Vagina (tissue), 2 donors: ENCODE results near the gene PRUNE2. TPM values are rescaled to one million over a fixed set of nuclear protein-coding genes. Genes with fewer than 3 reads are reported as not detected.

Experiments
- DNase-seq, 2 donors: peaks; one replicate each; pipeline ENCODE4 v3.0.0-alpha.2; 2017; ENCODE audit errors: extremely low spot score in 2 of 2
- H3K27ac ChIP-seq: fragments of 200-600 bp; sonication (generic); one replicate; pipeline ENCODE4 v1.5.1; 2019
- H3K27me3 ChIP-seq: fragments of 200-600 bp; sonication (generic); one replicate; pipeline ENCODE4 v1.5.1; 2019
- H3K36me3 ChIP-seq, 2 donors: fragments of 200-600 bp; sonication (generic); one replicate each; pipeline ENCODE4 v1.5.1; 2017 to 2019
- H3K4me1 ChIP-seq: fragments of 200-600 bp; sonication (generic); one replicate; pipeline ENCODE4 v1.5.1; 2019
- H3K4me3 ChIP-seq, 2 donors: fragments of 200-600 bp; sonication (generic); 1 replicate in 1 of 2; 2 replicates in 1 of 2; pipeline ENCODE4 v1.5.1; 2016 to 2019
- H3K9me3 ChIP-seq: fragments of 200-600 bp; sonication (generic); one replicate; pipeline ENCODE4 v1.5.1; 2019
- POLR2A ChIP-seq, 2 donors: fragments of 450-650 bp; IDR thresholded peaks; one replicate each; pipeline ENCODE4 v1.6.1; 2017; ENCODE audit warnings: antibody characterized with exemption in 2 of 2, mild to moderate bottlenecking in 2 of 2, moderate library complexity in 2 of 2
- POLR2AphosphoS5 ChIP-seq, 2 donors: sonication (generic); formaldehyde crosslinking; IDR thresholded peaks; one replicate each; pipeline ENCODE4 v1.9.0; 2017; ENCODE audit warnings: antibody characterized with exemption in 2 of 2, mild to moderate bottlenecking in 2 of 2, low read depth in 1 of 2; ENCODE audit not compliant: insufficient read depth in 1 of 2
- intact Hi-C: fragments of 100-400 bp; cut with DNase I; formaldehyde crosslinking; loops from one replicate; pipeline ENCODE4 v1.15.1; 2023
- total RNA-seq: library from RNA; depleted of rRNA; stranded (reverse); fragments of >200 nt; gene quantifications from one replicate; pipeline ENCODE4 v1.2.3, GENCODE V29; 2016
- TF ChIP-seq, protein P1 (sequence below), 3 experiments: fragments of 450-650 bp in 2 of 3; fragments of 200-600 bp in 1 of 3; sonication (generic) in 1 of 3; IDR thresholded peaks; one replicate each; pipeline ENCODE4 v1.5.1; 2017 to 2019; ENCODE audit warnings: antibody characterized with exemption in 3 of 3, mild to moderate bottlenecking in 2 of 3, moderate library complexity in 2 of 3

The PRUNE2 gene
- total RNA-seq, 1 donor from 2014 or later = 75.6 TPM

DNA sequence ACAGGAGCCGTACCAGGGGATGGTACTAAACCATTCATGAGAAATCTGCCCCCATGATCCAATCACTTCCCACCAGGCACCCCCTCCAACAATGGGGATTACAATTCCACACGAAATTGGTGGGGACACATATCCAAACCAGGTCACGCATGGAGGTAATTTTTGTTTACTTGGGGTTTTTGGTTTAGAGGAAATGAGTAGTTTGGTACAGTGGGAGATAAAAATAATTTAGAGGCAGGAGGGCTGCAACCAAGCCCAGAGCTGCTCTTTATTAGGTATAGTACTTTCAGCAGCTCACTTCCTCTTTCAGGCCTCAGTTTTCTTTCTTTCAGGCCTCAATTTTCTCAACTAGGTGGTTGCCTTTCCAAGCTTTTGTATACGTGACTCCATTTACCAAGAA is 23.2 kb downstream of the PRUNE2 start:
- H3K4me1 ChIP-seq = no peaks in the 10 kb centered on the region
- H3K27me3 ChIP-seq = no peaks in the 10 kb centered on the region
- H3K4me3 ChIP-seq = no peak overlapping the region
- intact Hi-C loops = no loop called here
- H3K27ac ChIP-seq = no peak overlapping the region
- TF ChIP-seq POLR2AphosphoS5 (IDR thresholded peaks at IDR 0.05; ENCODE audit: insufficient read depth in 1 of 2, low read depth in 1 of 2) (no peak), POLR2A (IDR thresholded peaks at IDR 0.05) (no peak)
- TF ChIP-seq, protein P1, sequence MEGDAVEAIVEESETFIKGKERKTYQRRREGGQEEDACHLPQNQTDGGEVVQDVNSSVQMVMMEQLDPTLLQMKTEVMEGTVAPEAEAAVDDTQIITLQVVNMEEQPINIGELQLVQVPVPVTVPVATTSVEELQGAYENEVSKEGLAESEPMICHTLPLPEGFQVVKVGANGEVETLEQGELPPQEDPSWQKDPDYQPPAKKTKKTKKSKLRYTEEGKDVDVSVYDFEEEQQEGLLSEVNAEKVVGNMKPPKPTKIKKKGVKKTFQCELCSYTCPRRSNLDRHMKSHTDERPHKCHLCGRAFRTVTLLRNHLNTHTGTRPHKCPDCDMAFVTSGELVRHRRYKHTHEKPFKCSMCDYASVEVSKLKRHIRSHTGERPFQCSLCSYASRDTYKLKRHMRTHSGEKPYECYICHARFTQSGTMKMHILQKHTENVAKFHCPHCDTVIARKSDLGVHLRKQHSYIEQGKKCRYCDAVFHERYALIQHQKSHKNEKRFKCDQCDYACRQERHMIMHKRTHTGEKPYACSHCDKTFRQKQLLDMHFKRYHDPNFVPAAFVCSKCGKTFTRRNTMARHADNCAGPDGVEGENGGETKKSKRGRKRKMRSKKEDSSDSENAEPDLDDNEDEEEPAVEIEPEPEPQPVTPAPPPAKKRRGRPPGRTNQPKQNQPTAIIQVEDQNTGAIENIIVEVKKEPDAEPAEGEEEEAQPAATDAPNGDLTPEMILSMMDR (IDR thresholded peaks at IDR 0.05) = no peak
- DNase-seq = no peak
- H3K36me3 ChIP-seq = no peaks in the 10 kb centered on the region
- no peaks in the 10 kb centered on the region for H3K9me3 ChIP-seq

DNA sequence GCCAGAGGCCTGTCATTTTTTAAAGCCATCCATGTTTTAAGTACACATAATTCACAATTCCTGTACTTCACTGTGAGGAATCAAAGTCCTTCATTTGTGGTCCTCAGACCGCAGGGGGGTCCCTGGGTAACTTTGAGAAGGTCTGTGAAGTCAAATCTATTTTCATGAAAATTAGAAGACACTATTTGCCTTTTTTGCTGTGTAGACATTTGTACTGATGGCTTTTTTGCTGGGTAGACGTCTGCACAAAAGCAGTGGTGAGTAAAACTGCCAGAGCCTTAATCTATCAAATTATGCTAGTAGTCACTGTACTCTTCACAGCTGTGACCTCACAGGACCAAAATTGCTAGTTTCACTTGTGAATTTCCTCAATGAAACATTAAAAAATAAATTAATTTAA is 25.7 kb downstream of the PRUNE2 start:
- H3K27ac ChIP-seq = no peak overlapping the region
- no peaks in the 10 kb centered on the region for H3K9me3 ChIP-seq
- H3K4me1 ChIP-seq = no peaks in the 10 kb centered on the region
- no peak for TF ChIP-seq POLR2AphosphoS5 (IDR thresholded peaks at IDR 0.05; ENCODE audit: insufficient read depth in 1 of 2, low read depth in 1 of 2)
- TF ChIP-seq, protein P1 (IDR thresholded peaks at IDR 0.05) = no peak
- no peak for TF ChIP-seq POLR2A (IDR thresholded peaks at IDR 0.05)
- H3K36me3 ChIP-seq = no peaks in the 10 kb centered on the region
- no peak overlapping the region for H3K4me3 ChIP-seq
- no peaks in the 10 kb centered on the region for H3K27me3 ChIP-seq
- intact Hi-C loops = no loop called here
- DNase-seq = no peak

DNA sequence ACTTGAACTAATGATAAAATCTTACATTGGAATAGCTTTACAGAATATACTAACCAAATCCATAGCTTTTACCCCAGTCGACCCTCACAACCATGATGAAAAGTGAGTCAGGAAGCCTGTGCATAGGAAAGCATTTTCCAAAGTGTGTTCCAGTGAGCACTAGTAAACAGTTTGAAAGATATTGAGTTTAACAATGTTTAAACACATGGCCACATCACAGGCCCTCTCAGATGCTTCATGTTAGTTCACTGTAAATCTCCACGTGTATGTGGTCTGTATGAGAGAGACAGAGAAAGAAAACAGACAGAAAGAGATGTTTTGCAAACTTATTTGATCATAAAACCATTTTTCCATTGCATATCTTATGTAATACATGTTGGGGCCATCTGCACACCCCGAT is 27.0 kb downstream of the PRUNE2 start:
- intact Hi-C loops = no loop called here
- H3K9me3 ChIP-seq = no peaks in the 10 kb centered on the region
- H3K4me3 ChIP-seq = no peak overlapping the region
- H3K27ac ChIP-seq = no peak overlapping the region
- no peaks in the 10 kb centered on the region for H3K4me1 ChIP-seq
- H3K27me3 ChIP-seq = no peaks in the 10 kb centered on the region
- H3K36me3 ChIP-seq = no peaks in the 10 kb centered on the region
- no peak for DNase-seq
- TF ChIP-seq POLR2A (IDR thresholded peaks at IDR 0.05) (no peak), POLR2AphosphoS5 (IDR thresholded peaks at IDR 0.05; ENCODE audit: insufficient read depth in 1 of 2, low read depth in 1 of 2) (no peak)
- TF ChIP-seq, protein P1 (IDR thresholded peaks at IDR 0.05) = no peak

DNA sequence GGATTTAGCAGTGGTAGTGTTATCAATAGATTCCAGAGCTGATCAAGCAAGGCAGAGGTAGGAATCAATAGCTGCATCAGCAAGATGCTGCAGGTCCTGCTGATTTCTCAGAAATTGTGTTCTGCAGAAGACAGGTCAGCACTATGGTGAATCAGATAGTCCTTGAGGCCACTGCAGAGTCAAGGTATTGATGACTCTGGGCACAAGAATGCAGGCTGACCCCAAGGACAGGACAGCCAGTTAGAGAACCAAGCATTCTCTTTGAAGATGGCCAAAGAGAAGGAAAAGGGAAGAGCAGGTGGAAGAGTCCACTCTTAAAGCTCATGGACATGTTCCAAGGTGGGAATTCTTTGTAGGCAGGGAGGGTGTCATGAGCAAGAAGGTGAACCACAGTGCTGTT is 28.0 kb downstream of the PRUNE2 start:
- H3K4me1 ChIP-seq = peaks cover 4% of the 10 kb centered on the region
- no peaks in the 10 kb centered on the region for H3K36me3 ChIP-seq
- DNase-seq = no peak
- intact Hi-C loops = no loop called here
- no peaks in the 10 kb centered on the region for H3K27me3 ChIP-seq
- H3K4me3 ChIP-seq = no peak overlapping the region
- no peaks in the 10 kb centered on the region for H3K9me3 ChIP-seq
- TF ChIP-seq POLR2A (IDR thresholded peaks at IDR 0.05) (no peak), POLR2AphosphoS5 (IDR thresholded peaks at IDR 0.05; ENCODE audit: insufficient read depth in 1 of 2, low read depth in 1 of 2) (no peak)
- TF ChIP-seq, protein P1 (IDR thresholded peaks at IDR 0.05) = no peak
- no peak overlapping the region for H3K27ac ChIP-seq

DNA sequence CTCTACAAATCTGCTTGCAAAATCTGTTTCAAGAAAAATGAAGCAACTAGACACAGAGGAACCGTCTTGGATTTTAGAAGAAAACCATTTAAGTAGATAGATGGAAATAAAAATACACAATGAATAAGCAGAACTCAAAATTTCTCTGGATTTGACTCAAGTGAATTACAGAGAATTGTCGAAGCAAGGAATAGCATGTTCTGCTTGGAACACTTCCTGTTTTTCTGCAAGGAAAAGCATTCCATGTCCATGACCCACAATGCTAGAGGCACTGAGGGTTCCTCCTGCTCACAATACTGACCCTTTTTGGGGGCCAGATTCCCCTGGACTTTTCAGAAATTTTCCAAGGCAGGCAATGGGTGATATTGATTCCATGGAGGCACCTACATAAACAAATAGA is 29.8 kb downstream of the PRUNE2 start:
- Histone ChIP-seq H3K27ac (peak overlapping the region; percentile 57), H3K4me1 (peaks cover 7% of the 10 kb centered on the region), H3K36me3 (no peaks in the 10 kb centered on the region), H3K9me3 (no peaks in the 10 kb centered on the region), H3K4me3 (no peak overlapping the region), H3K27me3 (no peaks in the 10 kb centered on the region)
- intact Hi-C loops = no loop called here
- TF ChIP-seq POLR2AphosphoS5 (IDR thresholded peaks at IDR 0.05; ENCODE audit: insufficient read depth in 1 of 2, low read depth in 1 of 2) = peak in 1 of 2 donors; percentile 42
- TF ChIP-seq, protein P1 (IDR thresholded peaks at IDR 0.05) = no peak
- no peak for TF ChIP-seq POLR2A (IDR thresholded peaks at IDR 0.05)
- DNase-seq = no peak
